SJCRH30 (cell line): ENCODE measurements around the gene CGAS. TPM values are rescaled to one million over a fixed set of nuclear protein-coding genes. Genes with fewer than 3 reads are reported as not detected.
"Not testable (repeated sequence)": the region's sequence is repeated elsewhere in the genome, so short reads cannot be mapped to it uniquely, and the experiment has no call there.

Source experiments
- DNase-seq, 2 experiments: peaks; one replicate each; pipeline ENCODE4 v3.0.0-alpha.2; 2015 to 2020
- H3K27ac ChIP-seq: fragments of 250-450 bp; sonication (Bioruptor Pico); 2 replicates; pipeline ENCODE4 v1.5.1; 2020; ENCODE audit warnings: mild to moderate bottlenecking, moderate library complexity
- H3K27me3 ChIP-seq: fragments of 250-450 bp; sonication (Bioruptor Pico); 2 replicates; pipeline ENCODE4 v1.5.1; 2020; ENCODE audit warnings: mild to moderate bottlenecking, moderate library complexity
- H3K36me3 ChIP-seq: fragments of 250-450 bp; sonication (Bioruptor Pico); 2 replicates; pipeline ENCODE4 v1.5.1; 2020; ENCODE audit warnings: mild to moderate bottlenecking, moderate library complexity
- H3K4me1 ChIP-seq: fragments of 250-450 bp; sonication (Bioruptor Pico); 2 replicates; pipeline ENCODE4 v1.5.1; 2020; ENCODE audit warnings: mild to moderate bottlenecking, moderate library complexity
- H3K4me3 ChIP-seq: fragments of 250-450 bp; sonication (Bioruptor Pico); 2 replicates; pipeline ENCODE4 v1.5.1; 2020; ENCODE audit warnings: mild to moderate bottlenecking, moderate library complexity
- H3K9me3 ChIP-seq: fragments of 250-450 bp; sonication (Bioruptor Pico); replicated peaks from 2 replicates; pipeline ENCODE4 v1.5.1; 2020; ENCODE audit warnings: mild to moderate bottlenecking, moderate library complexity
- total RNA-seq: library from RNA; depleted of rRNA; stranded (reverse); fragments of >200 nt; shearing (Covaris generic); gene quantifications from 2 replicates; pipeline ENCODE4 v1.2.3, GENCODE V29; 2014; rRNA removed

CGAS gene
- total RNA-seq, 1 experiment from 2014 or later: 17.9 TPM

- Histone ChIP-seq H3K9me3 (no peaks in the 10 kb centered on the region), H3K4me3 (no peak overlapping the region), H3K36me3 (no peaks in the 10 kb centered on the region), H3K4me1 (no peaks in the 10 kb centered on the region), H3K27ac (no peak overlapping the region), H3K27me3 (no peaks in the 10 kb centered on the region)
- no peak for DNase-seq
These were observed 69.5 kb downstream of the CGAS start for GRCh38 chr6:73382462-73383113.

GRCh38 chr6:73381531-73381930 lies 70.6 kb downstream of the CGAS start:
- not testable (repeated sequence) for H3K27me3 ChIP-seq, H3K4me1 ChIP-seq, DNase-seq, H3K27ac ChIP-seq, H3K4me3 ChIP-seq, H3K9me3 ChIP-seq, H3K36me3 ChIP-seq

GRCh38 chr6:73377225-73377624 lies 74.9 kb downstream of the CGAS start:
- H3K9me3 ChIP-seq: no peaks in the 10 kb centered on the region
- H3K27me3 ChIP-seq: no peaks in the 10 kb centered on the region
- no peaks in the 10 kb centered on the region for H3K36me3 ChIP-seq
- no peak overlapping the region for H3K4me3 ChIP-seq
- DNase-seq: no peak
- H3K27ac ChIP-seq: no peak overlapping the region
- H3K4me1 ChIP-seq: no peaks in the 10 kb centered on the region

- no peak for DNase-seq
- Histone ChIP-seq H3K4me3 (no peak overlapping the region), H3K4me1 (no peaks in the 10 kb centered on the region), H3K9me3 (no peaks in the 10 kb centered on the region), H3K27me3 (no peaks in the 10 kb centered on the region), H3K27ac (no peak overlapping the region), H3K36me3 (no peaks in the 10 kb centered on the region)
These were observed 76.9 kb downstream of the CGAS start for GRCh38 chr6:73375216-73375615.

Other genes with a start within 250 kb of the CGAS start
- gene KHDC1L, start 226.8 kb downstream of the CGAS start, total RNA-seq: not detected in 2 replicates
- not detected in 2 replicates for gene KHDC1, start 189.1 kb downstream of the CGAS start, total RNA-seq
- gene DPPA5, start 98.0 kb downstream of the CGAS start, total RNA-seq: not detected in 2 replicates
- gene KHDC3L, start 89.6 kb downstream of the CGAS start, total RNA-seq: not detected in 2 replicates
- not detected in 2 replicates for gene OOEP, start 82.4 kb downstream of the CGAS start, total RNA-seq
- not detected in 2 replicates for gene DDX43, start 57.5 kb downstream of the CGAS start, total RNA-seq
- gene MTO1, start 9.4 kb upstream of the CGAS start, total RNA-seq: 26.9 and 41.1 TPM in 2 replicates
- gene EEF1A1, start 68.7 kb upstream of the CGAS start, total RNA-seq: 14,252 and 14,593 TPM in 2 replicates
- gene SLC17A5, start 201.7 kb upstream of the CGAS start, total RNA-seq: 3.4 and 4.1 TPM in 2 replicates
- gene CD109, start 243.9 kb upstream of the CGAS start, total RNA-seq: 4.7 and 4.9 TPM in 2 replicates